NCI-H1694 treated with DMSO at 0.1 percent for 48 hours (cell line): ENCODE results near the gene TFF3.
"Not testable (repeated sequence)": the region's sequence is repeated elsewhere in the genome, so short reads cannot be mapped to it uniquely, and the experiment has no call there.

Experiments
- DNase-seq: peaks from one replicate; lab custom pipeline; 2025; lab: John Stamatoyannopoulos, UW

TFF3 gene

DNA sequence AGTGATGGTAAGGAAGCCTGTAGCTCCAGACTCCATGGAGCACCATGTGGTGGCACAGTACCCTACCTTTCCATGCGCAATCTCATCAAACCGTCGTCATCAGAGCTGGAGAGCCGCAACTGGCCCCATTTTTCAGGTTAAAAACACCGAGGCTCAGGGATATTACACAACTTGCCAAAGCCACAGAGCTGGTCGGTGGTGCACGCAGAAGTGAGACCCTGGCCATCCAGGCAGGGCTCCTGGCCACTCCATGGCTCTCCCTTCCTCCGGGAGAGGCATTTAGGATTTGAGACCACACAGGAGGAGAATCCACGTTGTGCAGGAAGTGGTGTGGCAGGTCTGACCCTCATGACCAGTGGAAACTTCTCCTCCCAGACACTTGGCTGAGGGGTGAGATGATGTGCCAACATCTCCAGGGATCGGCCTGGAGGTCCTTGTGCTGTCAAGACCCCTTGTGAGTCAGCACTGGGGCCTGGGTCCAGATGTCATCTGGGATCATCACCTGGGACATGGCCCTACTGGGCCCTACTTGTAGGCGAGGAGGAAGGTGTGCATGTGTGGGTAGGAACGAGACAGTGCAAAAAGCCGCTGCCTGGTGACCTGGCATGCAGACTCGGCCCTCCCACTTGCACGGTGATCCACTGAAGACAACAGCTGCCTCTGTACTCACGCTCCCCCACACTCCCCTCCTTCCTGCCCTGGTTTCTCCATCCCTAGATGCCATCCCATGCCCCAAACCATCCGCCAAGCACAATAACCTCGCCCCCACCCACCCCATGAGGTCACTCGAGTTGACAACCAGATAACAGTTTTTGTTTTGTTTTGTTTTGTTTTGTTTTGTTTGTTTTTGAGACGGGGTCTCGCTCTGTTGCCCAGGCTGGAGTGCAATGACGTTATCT, 10.4 kb downstream of the TFF3 start:
- no peak for DNase-seq

DNA sequence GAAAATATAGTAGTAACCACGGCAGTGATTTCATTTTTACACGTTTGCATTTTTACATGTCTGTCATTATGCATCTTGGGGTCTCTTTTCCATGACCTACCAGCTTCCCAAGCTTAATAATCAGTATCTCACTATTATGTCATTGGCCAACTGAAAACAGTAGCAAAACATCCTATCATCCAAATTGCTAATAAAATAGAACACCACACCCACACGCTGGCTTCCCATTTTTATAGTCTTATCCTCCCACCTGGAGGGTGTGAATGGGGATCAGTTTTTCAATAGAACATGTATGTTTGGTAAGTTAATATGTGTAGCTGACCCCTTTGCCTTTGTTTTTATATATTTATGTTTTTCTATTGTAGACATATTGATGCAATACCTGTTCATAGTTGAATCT, 11.8 kb downstream of the TFF3 start:
- no peak for DNase-seq

- no peak for DNase-seq
These were observed 12.4 kb downstream of the TFF3 start for GRCh38 chr21:42302794-42303193.

DNA sequence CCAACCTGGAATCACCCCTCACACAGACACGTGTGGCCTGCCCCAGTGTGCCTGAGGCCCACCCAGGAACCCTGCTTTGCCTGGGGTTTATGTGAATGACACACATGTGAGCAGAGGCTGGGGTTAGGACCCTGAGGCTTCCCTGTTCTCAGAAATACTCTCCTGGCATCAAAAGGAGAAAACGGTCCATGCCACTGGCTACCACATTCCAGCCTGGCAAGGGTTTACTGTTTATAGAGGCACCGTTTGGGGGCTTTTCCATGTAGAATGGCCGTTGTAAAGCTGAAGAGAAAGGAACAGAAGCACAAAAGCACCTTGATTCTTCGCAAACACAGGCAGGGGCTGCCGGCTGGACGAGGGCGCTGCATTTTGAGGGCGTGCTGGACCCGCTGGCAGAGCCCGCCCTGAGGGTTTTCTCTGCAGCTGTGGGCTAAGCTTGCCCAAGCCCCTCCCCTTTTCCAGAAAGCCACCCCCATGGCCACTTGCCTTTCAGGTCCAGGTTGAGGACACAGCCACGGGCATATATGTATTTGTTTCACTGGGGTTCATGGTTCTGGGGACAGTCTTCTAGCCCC, 13.0 kb downstream of the TFF3 start:
- no peak for DNase-seq

GRCh38 chr21:42301371-42302075, 13.7 kb downstream of the TFF3 start:
- DNase-seq, result no peak

GRCh38 chr21:42300956-42301355, 14.3 kb downstream of the TFF3 start:
- no peak for DNase-seq

- no peak for DNase-seq
These were observed 15.1 kb downstream of the TFF3 start for GRCh38 chr21:42300045-42300583.

DNA sequence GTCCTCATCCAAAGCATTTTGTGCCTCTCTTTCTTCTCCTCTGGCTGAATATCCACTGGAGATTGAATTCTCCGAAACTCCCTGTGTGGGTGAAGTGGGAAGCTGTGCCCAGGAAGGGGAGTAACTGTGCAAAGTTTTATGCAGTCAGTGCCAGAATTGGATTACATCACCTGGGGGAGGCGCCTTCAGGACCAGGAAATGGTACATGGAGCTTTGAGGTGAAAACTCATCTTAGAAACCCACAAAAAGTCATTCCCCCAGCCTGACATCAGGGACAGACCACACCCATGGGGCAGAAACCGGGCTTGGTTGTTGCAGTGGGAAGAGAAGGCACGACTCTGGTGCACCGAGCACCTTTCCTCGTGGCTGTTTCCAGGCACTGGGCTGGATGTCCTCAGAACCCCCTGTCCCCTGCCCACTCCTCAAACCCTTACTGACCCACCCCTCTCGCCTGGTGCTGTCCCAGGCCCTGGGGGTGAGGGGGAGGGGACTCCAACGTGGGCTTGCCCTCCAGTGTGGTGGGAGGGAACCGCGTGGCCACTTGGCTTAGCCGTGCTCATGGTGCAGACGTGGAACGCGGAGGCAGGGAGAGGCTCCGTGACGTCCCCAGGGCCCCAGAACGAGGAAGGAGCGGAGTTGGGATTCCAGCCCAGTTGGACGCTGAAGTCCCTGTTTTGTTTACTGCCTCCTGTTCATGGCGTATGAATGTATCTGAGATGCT, 15.7 kb downstream of the TFF3 start:
- DNase-seq, result no peak

GRCh38 chr21:42298657-42299056, 16.6 kb downstream of the TFF3 start:
- no peak for DNase-seq

DNA sequence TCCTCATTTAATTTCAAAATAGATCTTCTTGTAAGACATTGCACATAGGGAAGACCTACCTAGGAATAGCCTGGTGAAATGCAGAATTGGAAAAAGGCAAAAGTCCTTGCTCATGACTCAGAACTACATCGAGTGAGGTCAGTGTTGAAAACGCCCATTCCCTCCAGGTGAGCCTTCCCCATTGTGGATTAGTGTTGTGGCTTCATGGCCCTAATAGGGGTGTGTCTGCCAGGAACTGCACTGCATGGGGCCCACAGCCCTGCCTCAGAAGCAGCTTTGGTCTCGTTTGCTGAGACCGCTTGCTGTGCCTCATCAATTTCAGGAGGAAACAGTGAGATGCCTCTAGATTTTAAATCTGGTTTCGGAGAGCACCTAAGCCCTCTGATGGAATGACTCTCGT, 17.0 kb downstream of the TFF3 start:
- no peak for DNase-seq

DNA sequence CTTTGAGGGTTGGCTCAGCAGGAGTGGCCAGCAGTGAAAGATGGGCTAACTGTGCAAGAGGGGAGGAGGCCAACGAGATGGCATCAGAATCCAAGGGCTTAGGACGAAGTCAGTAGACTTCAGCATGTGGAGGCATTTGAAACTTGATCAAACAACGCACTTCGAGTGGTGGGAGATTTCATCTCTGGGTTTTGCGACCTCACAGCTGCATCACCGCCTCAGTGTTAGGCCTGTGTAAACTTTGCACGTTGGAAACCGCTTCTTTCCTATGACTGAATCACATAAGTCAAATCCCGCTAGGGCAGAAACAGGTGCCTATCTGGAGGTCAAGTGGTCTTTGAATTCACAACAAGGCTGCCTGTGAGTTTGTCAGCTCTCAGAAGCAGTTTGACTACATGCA, 17.8 kb downstream of the TFF3 start:
- DNase-seq, result no peak

- DNase-seq, result no peak
These were observed 18.7 kb downstream of the TFF3 start for GRCh38 chr21:42296501-42296900.

DNA sequence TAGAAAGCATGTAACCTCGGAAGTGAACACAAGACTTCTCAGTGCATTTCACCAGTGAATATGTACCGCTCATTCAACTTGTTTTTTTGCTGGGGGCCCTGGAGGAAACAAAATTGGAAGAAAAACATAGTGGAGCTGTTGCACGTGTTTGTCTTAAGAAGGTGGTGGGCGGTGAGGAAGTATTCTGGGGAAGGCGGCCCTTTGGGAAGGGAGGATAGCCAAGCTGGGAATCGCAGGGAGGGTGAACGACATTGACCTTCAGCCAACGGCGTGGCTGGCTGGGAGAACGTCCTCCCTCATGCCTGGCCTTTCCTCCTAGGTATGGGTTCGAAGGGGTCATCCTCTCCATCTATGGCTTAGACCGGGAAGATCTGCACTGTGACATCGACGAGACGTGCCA, 19.4 kb downstream of the TFF3 start:
- DNase-seq, result no peak

- no peak for DNase-seq
These were observed 20.8 kb downstream of the TFF3 start for GRCh38 chr21:42294273-42294880.

DNA sequence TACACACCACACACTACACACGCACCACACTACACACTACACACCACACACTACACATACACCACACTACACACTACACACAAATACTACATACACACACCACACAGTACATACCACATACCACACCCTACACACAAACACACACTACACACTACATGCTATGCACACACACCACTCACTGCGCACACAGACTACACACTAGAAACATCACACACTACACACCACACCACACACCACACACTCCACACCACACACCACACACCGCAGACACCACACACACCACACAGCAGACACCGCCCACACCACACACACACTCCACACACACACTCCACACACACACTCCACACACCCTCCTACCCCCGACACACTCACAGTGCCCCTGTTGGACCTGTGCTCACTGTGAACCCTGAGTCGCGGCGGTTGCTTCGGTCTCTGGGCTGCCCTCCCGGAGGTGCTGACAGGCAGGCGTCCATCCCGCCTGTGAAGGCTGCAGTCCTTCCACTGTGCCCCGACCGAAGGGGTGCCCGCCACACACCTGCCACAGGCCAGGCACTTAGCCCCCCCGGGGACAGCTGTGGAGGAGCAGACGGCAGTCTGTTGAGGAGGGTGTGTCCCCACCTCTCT, 21.4 kb downstream of the TFF3 start:
- DNase-seq, result no peak

GRCh38 chr21:42292563-42293142, 22.6 kb downstream of the TFF3 start:
- not testable (repeated sequence) for DNase-seq

DNA sequence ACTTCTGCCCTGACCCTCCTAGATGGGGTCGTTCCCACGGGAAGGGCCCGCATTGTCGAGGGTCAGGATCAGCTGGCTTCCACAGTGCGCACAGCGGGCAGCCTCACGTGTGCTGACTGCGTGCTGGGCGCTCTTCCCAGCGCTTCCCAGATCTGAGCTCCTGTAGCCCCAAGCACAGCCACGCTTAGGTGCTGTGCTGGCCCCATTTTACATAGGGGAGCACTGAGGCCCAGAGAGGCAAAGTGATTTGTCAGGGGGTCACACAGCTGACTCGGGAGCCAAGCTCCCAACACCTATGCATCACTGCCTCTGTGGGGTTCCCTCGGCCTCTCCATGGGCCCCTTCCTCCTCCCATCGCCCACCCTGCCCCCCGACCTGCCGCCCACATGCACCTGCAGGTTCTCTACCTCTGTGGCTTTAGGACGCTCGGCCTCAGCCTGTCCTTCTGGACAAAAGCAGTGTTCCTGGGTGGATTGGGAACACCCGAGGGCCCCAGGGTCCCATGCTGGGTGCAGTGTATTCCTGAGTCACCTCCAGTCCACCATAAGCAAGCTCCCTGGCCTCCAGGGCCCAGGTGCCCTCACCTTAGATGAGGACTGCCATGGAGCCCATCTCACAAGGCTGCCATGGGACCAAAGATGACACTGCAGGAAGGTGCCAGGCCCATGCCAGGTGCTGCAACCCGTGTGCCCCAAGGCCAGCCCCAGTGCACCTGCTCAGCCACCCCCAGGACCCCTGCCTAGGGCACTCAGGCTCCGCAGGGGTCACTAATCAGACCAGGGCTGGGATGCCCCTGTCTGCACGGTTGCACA, 23.3 kb downstream of the TFF3 start:
- DNase-seq, result no peak

- no peak for DNase-seq
These were observed 24.0 kb downstream of the TFF3 start for GRCh38 chr21:42291003-42291750.

GRCh38 chr21:42290505-42290904, 24.7 kb downstream of the TFF3 start:
- DNase-seq, result no peak
